Pancreas (tissue), 10 donors: ENCODE results near the gene CORO1C. TPM values are rescaled to one million over a fixed set of nuclear protein-coding genes. Genes with fewer than 3 reads are reported as not detected.
A peak's percentile ranks its signal among the peaks of the same experiment; 100 is the strongest.

Source experiments
- ATAC-seq, 4 donors: fragments of 200-7000 bp; cut with Tn5 transposase; one replicate each; pipeline versions ENCODE4 v1.8.0 to v1.9.1; 2020; ENCODE audit warnings: mild to moderate bottlenecking in 4 of 4, moderate library complexity in 4 of 4
- DNase-seq, 6 donors: peaks; one replicate each; pipeline ENCODE4 v3.0.0-alpha.2; 2020
- FAIRE-seq: peaks from 2 replicates; lab custom pipeline; 2012; peaks lifted over from hg19 to GRCh38; lab: Jason Lieb, UNC
- H3K27ac ChIP-seq, 4 donors: fragments of 200-600 bp; sonication (generic); 1 replicate in 3 of 4; 2 replicates in 1 of 4; pipeline versions ENCODE4 v1.5.0 to v1.8.0; 2020
- H3K27me3 ChIP-seq, 4 donors: fragments of 200-600 bp; one replicate each; pipeline ENCODE4 v1.8.0; 2021
- H3K36me3 ChIP-seq, 3 donors: fragments of 200-600 bp; sonication (generic) in 1 of 3; one replicate each; pipeline versions ENCODE4 v1.5.0 to v1.8.0; 2020 to 2021
- H3K4me1 ChIP-seq, 3 donors: fragments of 200-600 bp; one replicate each; pipeline ENCODE4 v1.8.0; 2021
- H3K4me3 ChIP-seq, 4 donors: fragments of 200-600 bp; sonication (generic) in 2 of 4; one replicate each; pipeline versions ENCODE4 v1.5.0 to v1.8.0; 2020 to 2021
- H3K9me3 ChIP-seq, 4 donors: fragments of 200-600 bp; one replicate each; pipeline ENCODE4 v1.8.0; 2021
- CTCF ChIP-seq, 4 donors: fragments of 200-600 bp; sonication (generic) in 3 of 4; IDR thresholded peaks; one replicate each; pipeline versions ENCODE4 v1.5.0 to v1.8.0; 2021; ENCODE audit warnings: antibody characterized with exemption in 4 of 4
- WGBS, 2 donors: extraction: QIAGEN DNeasy Blood & Tissue Kit; methylation state at CpG; one replicate each; pipeline ENCODE4 v1.1.7; 2013; 5-methylcytosine and 5-hydroxymethylcytosine counted together
- intact Hi-C, 3 donors: fragments of 100-400 bp; cut with DNase I; formaldehyde crosslinking; loops; one replicate each; pipeline versions ENCODE4 v1.11.1 to v1.14.2; 2022
- polyA plus RNA-seq, 2 donors: library from polyadenylated mRNA; stranded (reverse); fragments of 200-250 nt; gene quantifications; one replicate each; pipeline ENCODE4 v1.2.3, GENCODE V29; 2013
- total RNA-seq, 6 donors: library from RNA; stranded (reverse); fragmentation: NEBNext Ultra II Directional in 4 of 6; extraction: Animal tissue kit (Norgen Biotek cat#: 25700) in 4 of 6; gene quantifications; one replicate each; pipeline versions ENCODE4 v1.2.1 to v1.2.4, GENCODE V29; 2021 to 2023
- donor health status: healthy with polysubstance abuse.
- donor health status: DM: no; HTN: no; CAD: no; lungs with moderate emphysema.
- donor health status: DM: no; HTN: no; CAD: no.
- donor health status: control.
- donor health status: control.
- donor health status: Bipolar disorder and iron deficiency.
- donor health status: DM: yes; HTN: yes; CAD: no.
- donor health status: DM: no; HTN: no; CAD: no.
- donor health status: DM: no; HTN: no; CAD: no.
- donor health status: DM: yes; HTN: yes; CAD: no.

Gene CORO1C
- total and polyA plus RNA-seq, 8 donors: 9.9 to 62.3 (median 15.4) TPM

DNA sequence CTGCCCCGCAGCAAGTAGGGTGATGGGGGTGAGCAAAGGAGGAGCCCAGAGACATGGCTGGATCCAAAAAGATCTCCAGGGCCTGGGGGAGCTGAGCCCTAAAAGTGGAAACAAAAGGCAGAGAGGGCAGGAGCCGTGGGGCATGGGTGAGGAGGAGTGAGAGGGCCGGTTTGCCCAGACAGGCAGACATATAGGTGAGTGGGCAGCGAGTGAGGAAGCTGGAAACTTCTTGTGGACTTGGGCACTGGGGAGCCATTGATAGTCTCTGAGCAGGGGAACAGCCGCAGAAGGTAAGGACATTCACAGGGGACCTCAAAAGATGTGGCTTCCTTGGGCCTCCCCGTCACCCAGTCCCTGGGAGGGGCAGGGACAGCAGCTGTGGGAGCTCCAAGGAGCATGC is 116.7 kb downstream of the CORO1C start:
- H3K4me1 ChIP-seq: no peaks in the 10 kb centered on the region
- no peak for DNase-seq
- no peaks in the 10 kb centered on the region for H3K27me3 ChIP-seq
- no peaks in the 10 kb centered on the region for H3K36me3 ChIP-seq
- FAIRE-seq: no peak
- no peaks in the 10 kb centered on the region for H3K9me3 ChIP-seq
- no peak for ATAC-seq
- WGBS, 2 donors: 70 to 86% methylated on average over 6 of the region's 6 CpGs
- TF ChIP-seq CTCF (IDR thresholded peaks at IDR 0.05): no peak
- H3K27ac ChIP-seq: no peak overlapping the region
- intact Hi-C loops: loop anchor here in 2 of 3 donors (5.0 kb wide), 1 partner anchor 42 kb away; no protein-coding TSS in a partner anchor
- H3K4me3 ChIP-seq: no peak overlapping the region

- Histone ChIP-seq H3K4me1 (no peaks in the 10 kb centered on the region), H3K4me3 (no peak overlapping the region), H3K36me3 (no peaks in the 10 kb centered on the region), H3K9me3 (no peaks in the 10 kb centered on the region), H3K27me3 (no peaks in the 10 kb centered on the region), H3K27ac (no peak overlapping the region)
- FAIRE-seq (no peak), ATAC-seq (no peak), DNase-seq (no peak)
- intact Hi-C loops: loop anchor here in 1 of 3 donors (5.0 kb wide), 1 partner anchor 42 kb away; no protein-coding TSS in a partner anchor
- TF ChIP-seq CTCF (IDR thresholded peaks at IDR 0.05): no peak
- WGBS, 2 donors: 53 to 71% methylated on average over 4 of the region's 4 CpGs
These were observed 117.3 kb downstream of the CORO1C start for GRCh38 chr12:108614041-108614440.

GRCh38 chr12:108613548-108613947 is 117.8 kb downstream of the CORO1C start:
- 46 to 50% methylated on average over 9 of the region's 9 CpGs for WGBS, 2 donors
- Histone ChIP-seq H3K27me3 (no peaks in the 10 kb centered on the region), H3K27ac (no peak overlapping the region), H3K4me3 (no peak overlapping the region), H3K4me1 (no peaks in the 10 kb centered on the region), H3K36me3 (no peaks in the 10 kb centered on the region), H3K9me3 (no peaks in the 10 kb centered on the region)
- ATAC-seq (peak in 2 of 4 donors; percentile 37 to 71), DNase-seq (peak in 2 of 6 donors; percentile 42 to 49), FAIRE-seq (no peak)
- no peak for TF ChIP-seq CTCF (IDR thresholded peaks at IDR 0.05)
- intact Hi-C loops: loop anchor here in 1 of 3 donors (5.0 kb wide), 1 partner anchor 41 kb away; no protein-coding TSS in a partner anchor

GRCh38 chr12:108612788-108613282 is 118.5 kb downstream of the CORO1C start:
- ATAC-seq: no peak

More at GRCh38 chr12:108612788-108613282, 118.5 kb downstream of the CORO1C start:
- no peaks in the 10 kb centered on the region for H3K36me3 ChIP-seq
- TF ChIP-seq CTCF (IDR thresholded peaks at IDR 0.05): no peak
- FAIRE-seq (no peak), DNase-seq (peak in 1 of 6 donors; percentile 39)
- no peak overlapping the region for H3K27ac ChIP-seq
- no peaks in the 10 kb centered on the region for H3K27me3 ChIP-seq
- 55 to 57% methylated on average over 8 of the region's 8 CpGs for whole genome bisulfite sequencing, 2 donors
- H3K4me1 ChIP-seq: no peaks in the 10 kb centered on the region
- H3K9me3 ChIP-seq: no peaks in the 10 kb centered on the region
- H3K4me3 ChIP-seq: no peak overlapping the region
- intact Hi-C loops: loop anchor here in 1 of 3 donors (5.0 kb wide), 1 partner anchor 41 kb away; no protein-coding TSS in a partner anchor
